Measurements from ENCODE around the gene FAM237A.
A peak's percentile ranks its signal among the peaks of the same experiment; 100 is the strongest.

The FAM237A gene

DNA sequence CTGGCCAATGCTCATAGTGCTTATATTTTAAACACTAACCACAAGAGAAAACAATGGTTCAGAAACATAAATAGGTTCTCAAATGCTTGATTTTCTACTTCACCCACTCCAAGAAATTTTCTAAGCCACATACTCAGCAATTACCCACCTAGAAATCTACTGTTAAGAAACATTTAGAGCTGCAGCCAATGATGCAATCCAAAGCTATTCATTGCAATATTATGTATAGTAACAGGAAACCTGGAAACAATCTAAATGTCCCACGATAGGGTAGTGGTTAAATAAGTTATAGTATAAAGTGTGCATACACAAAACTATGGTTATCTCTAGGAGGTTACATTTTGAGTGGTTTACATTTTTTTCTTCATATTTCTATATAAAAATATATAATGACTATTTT is 5.7 kb downstream of the FAM237A start:
- Mint-ChIP-seq H3K4me1 (no peaks in the 10 kb centered on the region), H3K9me3 (no peaks in the 10 kb centered on the region)

GRCh38 chr2:206657087-206657486 is 14.8 kb downstream of the FAM237A start:
- Mint-ChIP-seq H3K36me3 (no peaks in the 10 kb centered on the region), H3K9me3 (peaks cover 6% of the 10 kb centered on the region), H3K4me1 (no peaks in the 10 kb centered on the region), H3K27ac (no peak overlapping the region), H3K4me3 (no peak overlapping the region)
- peak; percentile 78 for ATAC-seq
- DNase-seq (ENCODE audit: low spot score in 2 of 2), result no peak

More for the DNA sequence above, 5.7 kb downstream of the FAM237A start:
- Mint-ChIP-seq H3K36me3 (no peaks in the 10 kb centered on the region), H3K4me3 (no peak overlapping the region), H3K27ac (no peak overlapping the region)
- DNase-seq (ENCODE audit: low spot score in 2 of 2) (no peak), ATAC-seq (no peak)

DNA sequence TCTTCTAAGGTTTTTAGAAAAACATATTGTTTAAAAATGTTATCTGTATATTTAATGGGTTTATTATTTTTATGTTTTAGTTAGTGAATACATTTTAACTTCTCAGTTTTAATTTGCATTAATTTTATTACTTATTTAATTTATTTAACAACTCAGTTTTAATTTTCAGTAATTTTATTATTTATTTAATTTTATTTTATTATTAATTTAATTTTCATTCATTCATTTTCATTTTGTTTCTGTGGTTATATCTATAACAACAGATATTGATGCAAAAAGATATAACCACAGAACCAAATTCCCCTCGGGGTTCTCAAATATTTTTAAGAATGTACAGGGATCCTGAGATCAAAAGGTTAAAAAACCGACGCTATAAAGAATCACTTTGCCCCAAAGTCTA is 23.0 kb downstream of the FAM237A start:
- no peak for DNase-seq (ENCODE audit: low spot score in 2 of 2)
- H3K36me3 Mint-ChIP-seq, result no peaks in the 10 kb centered on the region
- H3K4me1 Mint-ChIP-seq, result no peaks in the 10 kb centered on the region
- no peak for ATAC-seq
- H3K9me3 Mint-ChIP-seq, result no peaks in the 10 kb centered on the region
- H3K4me3 Mint-ChIP-seq, result no peak overlapping the region
- H3K27ac Mint-ChIP-seq, result no peak overlapping the region

DNA sequence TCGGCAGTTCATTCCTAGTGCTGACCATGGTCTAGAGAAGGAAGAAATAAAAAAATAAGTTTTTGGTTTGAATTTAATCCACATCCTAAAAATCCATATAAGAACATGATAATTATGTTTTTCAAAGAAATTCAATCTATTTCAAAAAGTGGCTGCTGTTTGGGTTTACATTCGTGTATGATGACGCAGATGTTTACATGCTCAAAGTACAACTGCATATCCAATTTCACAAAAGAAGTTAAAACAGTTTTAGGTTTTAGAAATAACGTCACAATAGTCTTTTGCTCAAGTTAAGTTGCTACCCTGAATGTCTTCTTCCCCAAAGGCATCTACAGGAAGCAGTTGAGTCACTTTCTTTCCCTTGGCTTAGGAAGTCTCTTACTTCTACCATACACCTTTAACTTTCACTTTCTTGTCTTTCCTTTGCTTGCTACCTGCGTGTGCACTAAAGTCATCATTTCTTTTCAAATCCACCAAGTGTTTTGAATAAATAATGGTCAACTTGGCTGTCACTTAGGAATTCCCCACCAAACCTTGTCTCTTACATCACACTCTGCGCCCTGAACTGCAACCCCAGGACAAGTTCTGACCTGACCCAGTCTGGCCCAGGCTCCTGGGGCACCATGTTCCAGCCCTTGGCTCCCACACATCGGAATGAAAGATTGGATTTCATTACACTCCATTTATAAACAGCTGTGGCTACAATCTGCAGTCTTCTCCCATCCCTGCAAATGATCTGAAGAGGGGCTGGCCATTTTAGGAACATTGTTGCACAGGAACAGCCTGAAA is 28.4 kb downstream of the FAM237A start:
- no peaks in the 10 kb centered on the region for H3K36me3 Mint-ChIP-seq
- H3K4me1 Mint-ChIP-seq, result no peaks in the 10 kb centered on the region
- no peak overlapping the region for H3K27ac Mint-ChIP-seq
- no peak for DNase-seq (ENCODE audit: low spot score in 2 of 2)
- no peaks in the 10 kb centered on the region for H3K9me3 Mint-ChIP-seq
- H3K4me3 Mint-ChIP-seq, result no peak overlapping the region
- ATAC-seq, result no peak

- DNase-seq (ENCODE audit: low spot score in 2 of 2) (no peak), ATAC-seq (no peak)
- no peaks in the 10 kb centered on the region for H3K9me3 Mint-ChIP-seq
- H3K4me3 Mint-ChIP-seq, result no peak overlapping the region
- no peaks in the 10 kb centered on the region for H3K4me1 Mint-ChIP-seq
- no peak overlapping the region for H3K27ac Mint-ChIP-seq
- H3K36me3 Mint-ChIP-seq, result no peaks in the 10 kb centered on the region
Measured at GRCh38 chr2:206683546-206683945, 41.3 kb downstream of the FAM237A start.

DNA sequence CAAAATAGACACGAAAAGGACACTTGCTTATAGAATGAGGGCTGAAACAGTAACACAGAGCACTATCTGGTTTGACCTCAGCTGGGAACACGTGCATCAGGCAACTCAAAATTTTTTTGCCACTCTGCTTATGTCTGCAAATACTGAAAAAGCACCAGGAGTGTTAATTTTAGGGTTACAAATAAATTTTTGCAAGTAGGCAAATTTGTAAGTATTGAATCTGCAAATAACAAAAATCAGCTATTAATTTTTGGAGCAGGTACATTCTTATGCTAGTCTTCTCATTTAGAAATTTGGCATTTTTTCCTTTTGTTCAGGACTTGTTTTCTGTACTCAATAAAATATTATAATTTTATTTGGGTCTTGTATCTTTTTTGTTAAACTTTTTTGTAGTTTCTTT is 46.2 kb downstream of the FAM237A start:
- Mint-ChIP-seq H3K9me3 (no peaks in the 10 kb centered on the region), H3K4me1 (no peaks in the 10 kb centered on the region), H3K4me3 (no peak overlapping the region), H3K36me3 (no peaks in the 10 kb centered on the region), H3K27ac (no peak overlapping the region)
- DNase-seq (ENCODE audit: low spot score in 2 of 2) (no peak), ATAC-seq (no peak)

GRCh38 chr2:206688990-206689389 is 46.7 kb downstream of the FAM237A start:
- Mint-ChIP-seq H3K4me1 (no peaks in the 10 kb centered on the region), H3K36me3 (no peaks in the 10 kb centered on the region)
- ATAC-seq, result no peak

GRCh38 chr2:206692971-206693370 is 50.7 kb downstream of the FAM237A start:
- Mint-ChIP-seq H3K4me3 (no peak overlapping the region), H3K9me3 (no peaks in the 10 kb centered on the region), H3K27ac (no peak overlapping the region), H3K36me3 (no peaks in the 10 kb centered on the region), H3K4me1 (no peaks in the 10 kb centered on the region)
- no peak for DNase-seq (ENCODE audit: low spot score in 2 of 2)
- ATAC-seq, result no peak

More at GRCh38 chr2:206688990-206689389, 46.7 kb downstream of the FAM237A start:
- Mint-ChIP-seq H3K9me3 (no peaks in the 10 kb centered on the region), H3K4me3 (no peak overlapping the region), H3K27ac (no peak overlapping the region)
- no peak for DNase-seq (ENCODE audit: low spot score in 2 of 2)

GRCh38 chr2:206693399-206694137 is 51.3 kb downstream of the FAM237A start:
- no peaks in the 10 kb centered on the region for H3K36me3 Mint-ChIP-seq
- no peaks in the 10 kb centered on the region for H3K4me1 Mint-ChIP-seq
- peak; percentile 65 for ATAC-seq
- no peaks in the 10 kb centered on the region for H3K9me3 Mint-ChIP-seq
- DNase-seq (ENCODE audit: low spot score in 2 of 2), result peak; percentile 13 to 60
- H3K27ac Mint-ChIP-seq, result no peak overlapping the region
- H3K4me3 Mint-ChIP-seq, result no peak overlapping the region

DNA sequence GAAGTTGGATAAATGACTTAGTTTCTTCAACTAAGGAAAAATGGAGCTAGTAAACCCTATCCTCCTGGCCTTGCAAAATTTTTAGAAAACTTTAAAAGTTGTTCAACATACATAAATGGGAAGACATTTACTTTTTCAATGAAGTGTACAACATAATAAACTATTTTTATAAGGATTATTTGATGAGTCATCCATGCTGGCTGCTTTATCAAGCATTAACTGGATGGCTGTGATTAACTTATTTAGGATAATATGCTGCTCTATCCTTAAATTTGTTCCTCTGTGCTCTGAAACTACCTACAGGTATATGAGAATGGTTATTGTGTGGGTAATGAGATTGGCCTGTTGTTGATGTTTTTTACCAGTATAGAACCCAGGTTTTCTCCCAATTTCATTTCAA is 54.6 kb downstream of the FAM237A start:
- ATAC-seq (no peak), DNase-seq (ENCODE audit: low spot score in 2 of 2) (no peak)
- H3K9me3 Mint-ChIP-seq, result no peaks in the 10 kb centered on the region
- H3K4me3 Mint-ChIP-seq, result no peak overlapping the region
- no peak overlapping the region for H3K27ac Mint-ChIP-seq
- H3K4me1 Mint-ChIP-seq, result no peaks in the 10 kb centered on the region
- H3K36me3 Mint-ChIP-seq, result no peaks in the 10 kb centered on the region

DNA sequence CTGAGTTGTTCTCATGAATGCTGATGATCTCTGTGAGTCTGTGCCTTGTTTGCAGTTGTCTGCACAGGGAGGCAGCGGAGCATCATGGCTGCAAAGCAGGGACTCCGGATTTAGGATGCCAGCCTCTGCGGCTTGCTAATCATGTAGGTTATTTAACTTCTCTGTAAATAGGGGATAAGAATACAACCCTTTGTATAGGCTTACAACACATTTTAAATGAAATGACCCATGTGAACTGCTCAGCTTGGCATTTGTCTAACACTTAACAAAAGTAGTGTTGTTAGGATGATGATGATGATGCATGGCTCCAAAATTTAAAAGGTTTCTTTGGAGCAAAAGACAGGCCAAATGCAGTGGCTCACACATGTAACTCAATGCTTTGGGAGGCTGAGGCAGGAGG is 56.5 kb downstream of the FAM237A start:
- Mint-ChIP-seq H3K4me3 (no peak overlapping the region), H3K4me1 (no peaks in the 10 kb centered on the region), H3K9me3 (no peaks in the 10 kb centered on the region), H3K27ac (no peak overlapping the region), H3K36me3 (no peaks in the 10 kb centered on the region)
- ATAC-seq (no peak), DNase-seq (ENCODE audit: low spot score in 2 of 2) (no peak)
